GM18502 (cell line): ENCODE data around the gene PCDH18.
"Not testable (repeated sequence)": the region's sequence is repeated elsewhere in the genome, so short reads cannot be mapped to it uniquely, and the experiment has no call there.

Source experiments
- ATAC-seq: cut with Tn5 transposase; IDR thresholded peaks from one replicate; pipeline ENCODE4 v1.9.1; 2021; ENCODE audit warnings: mild to moderate bottlenecking; ENCODE audit not compliant: unreplicated experiment, poor library complexity

Gene PCDH18

GRCh38 chr4:137530176-137530575 lies 2.1 kb downstream of the PCDH18 start:
- no peak for ATAC-seq

- no peak for ATAC-seq
Observed at GRCh38 chr4:137529432-137529831, 2.9 kb downstream of the PCDH18 start.

GRCh38 chr4:137528673-137529072 lies 3.6 kb downstream of the PCDH18 start:
- no peak for ATAC-seq

- no peak for ATAC-seq
Observed at GRCh38 chr4:137526681-137527080, 5.6 kb downstream of the PCDH18 start.

- ATAC-seq: no peak
Observed at GRCh38 chr4:137524725-137525369, 7.4 kb downstream of the PCDH18 start.

- ATAC-seq: no peak
Observed at GRCh38 chr4:137523329-137523728, 9.0 kb downstream of the PCDH18 start.

GRCh38 chr4:137521053-137521452 lies 11.2 kb downstream of the PCDH18 start:
- no peak for ATAC-seq

- no peak for ATAC-seq
Observed at GRCh38 chr4:137519406-137519805, 12.9 kb downstream of the PCDH18 start.

GRCh38 chr4:137517323-137517722 lies 15.0 kb downstream of the PCDH18 start:
- not testable (repeated sequence) for ATAC-seq

GRCh38 chr4:137514406-137515111 lies 17.7 kb downstream of the PCDH18 start:
- ATAC-seq: no peak

GRCh38 chr4:137510557-137511265 lies 21.6 kb downstream of the PCDH18 start:
- ATAC-seq: no peak

GRCh38 chr4:137509855-137510282 lies 22.4 kb downstream of the PCDH18 start:
- ATAC-seq: no peak

- no peak for ATAC-seq
Observed at GRCh38 chr4:137502339-137503129, 29.8 kb downstream of the PCDH18 start.

GRCh38 chr4:137496267-137496666 lies 36.0 kb downstream of the PCDH18 start:
- ATAC-seq: not testable (repeated sequence)

- no peak for ATAC-seq
Observed at GRCh38 chr4:137495578-137495977, 36.7 kb downstream of the PCDH18 start.

- not testable (repeated sequence) for ATAC-seq
Observed at GRCh38 chr4:137483313-137483959, 48.9 kb downstream of the PCDH18 start.

GRCh38 chr4:137479657-137480056 lies 52.6 kb downstream of the PCDH18 start:
- not testable (repeated sequence) for ATAC-seq

- no peak for ATAC-seq
Observed at GRCh38 chr4:137476345-137476744, 55.9 kb downstream of the PCDH18 start.

- ATAC-seq: no peak
Observed at GRCh38 chr4:137474711-137475301, 57.5 kb downstream of the PCDH18 start.

- no peak for ATAC-seq
Observed at GRCh38 chr4:137471895-137472294, 60.4 kb downstream of the PCDH18 start.
